GM20000 (cell line): ENCODE results near the gene TSLP.

Experiments used
- DNase-seq: peaks from one replicate; pipeline ENCODE4 v3.0.0; 2012; ENCODE audit warnings: low spot score
- CTCF ChIP-seq: IDR thresholded peaks from 2 replicates; pipeline ENCODE4 v1.5.1; 2012; ENCODE audit warnings: mild to moderate bottlenecking, control low read depth; ENCODE audit errors: extremely low read depth, missing control alignments

Gene TSLP

GRCh38 chr5:111071413-111071812, at the start of gene TSLP:
TSLP (plus strand) TSS chr5:111071713; CDS start chr5:111071891, 178 bp downstream.
- DNase-seq: no peak
- TF ChIP-seq CTCF: no peak

DNA sequence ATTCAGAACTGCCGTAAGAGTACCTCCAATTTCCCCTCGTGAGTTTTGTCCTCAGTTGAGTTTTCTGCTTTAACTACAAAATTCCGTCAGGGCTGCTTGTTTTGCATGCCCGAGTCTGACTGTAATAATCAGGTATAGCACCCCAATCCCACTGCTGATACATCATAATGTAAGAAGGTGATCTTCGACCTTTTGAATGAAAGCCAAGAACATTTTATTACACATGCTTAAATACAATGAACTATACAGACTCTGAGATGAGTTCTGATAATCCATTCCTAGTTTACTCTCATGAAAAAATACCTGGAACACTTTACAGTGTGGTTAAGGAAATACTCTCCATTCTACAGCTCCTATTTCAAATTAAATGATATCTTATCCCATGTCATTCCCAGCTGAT, 49.2 kb upstream of the TSLP start:
- no peak for TF ChIP-seq CTCF
- DNase-seq: no peak

DNA sequence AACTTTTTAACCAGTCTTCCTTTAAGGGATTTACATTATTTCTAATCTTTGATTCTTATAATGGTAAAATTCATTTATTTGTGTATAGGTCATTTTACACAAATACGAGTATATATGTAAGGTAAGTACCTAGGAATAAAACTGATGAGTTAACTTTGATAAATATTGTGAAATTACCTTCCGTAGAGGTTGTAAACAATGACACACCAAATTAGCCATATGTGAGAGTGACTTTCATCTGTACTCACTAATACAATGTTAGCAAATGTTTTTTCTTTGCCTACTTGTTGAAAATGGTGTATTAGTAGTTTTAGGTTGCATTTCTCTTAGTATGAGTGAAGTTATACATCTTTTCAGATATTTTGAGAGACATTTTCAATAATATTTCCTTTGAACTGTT, 42.6 kb upstream of the TSLP start:
- DNase-seq: no peak
- no peak for TF ChIP-seq CTCF

GRCh38 chr5:111043712-111044506, 27.6 kb upstream of the TSLP start:
- no peak for TF ChIP-seq CTCF
- DNase-seq: no peak

GRCh38 chr5:111058064-111058463, 13.4 kb upstream of the TSLP start:
- no peak for DNase-seq
- no peak for TF ChIP-seq CTCF

GRCh38 chr5:111060169-111060568, 11.3 kb upstream of the TSLP start:
- TF ChIP-seq CTCF: no peak

DNA sequence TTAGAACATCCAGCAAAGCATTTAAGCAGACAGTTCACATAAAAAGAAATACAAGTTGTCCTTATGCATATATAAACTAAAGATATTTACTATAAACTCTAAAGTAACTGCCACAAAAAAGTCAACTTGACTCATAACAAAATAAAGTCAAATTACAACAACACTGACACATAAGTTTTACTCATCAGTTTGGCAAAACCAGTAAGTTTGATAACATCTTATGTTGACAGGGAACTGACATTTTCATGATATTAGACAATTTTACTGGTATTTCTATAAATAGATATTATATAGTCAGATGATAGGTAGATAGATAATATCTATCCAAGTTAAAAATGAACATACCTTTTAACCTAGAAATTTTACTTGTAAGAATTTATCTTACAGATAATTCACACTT, 9.9 kb upstream of the TSLP start:
- no peak for TF ChIP-seq CTCF

More at GRCh38 chr5:111060169-111060568, 11.3 kb upstream of the TSLP start:
- no peak for DNase-seq

More for the DNA sequence above, 9.9 kb upstream of the TSLP start:
- no peak for DNase-seq
